AG09309 (cell line): ENCODE results near the gene PPP2R2D.

Source experiments
- DNase-seq: peaks from one replicate; pipeline ENCODE4 v3.0.0-alpha.2; 2010; ENCODE audit warnings: low read depth
- H3K4me3 ChIP-seq: 2 replicates; pipeline ENCODE4 v1.5.1; 2011; ENCODE audit warnings: mild to moderate bottlenecking, low read depth, low read length, moderate library complexity; ENCODE audit not compliant: control insufficient read depth
- CTCF ChIP-seq: IDR thresholded peaks from 2 replicates; pipeline ENCODE4 v1.5.1; 2011; ENCODE audit warnings: mild to moderate bottlenecking, low read depth, low read length, inconsistent platforms; ENCODE audit not compliant: insufficient read depth, control insufficient read depth; ENCODE audit errors: missing control alignments

PPP2R2D gene

GRCh38 chr10:131888186-131888604 lies 12.6 kb upstream of the PPP2R2D start:
- no peak for TF ChIP-seq CTCF
- DNase-seq = no peak
- H3K4me3 ChIP-seq = no peak overlapping the region

- H3K4me3 ChIP-seq = no peak overlapping the region
- no peak for TF ChIP-seq CTCF
- DNase-seq = no peak
These were observed 11.1 kb upstream of the PPP2R2D start for GRCh38 chr10:131889755-131890154.

- no peak for TF ChIP-seq CTCF
- no peak overlapping the region for H3K4me3 ChIP-seq
- DNase-seq = no peak
These were observed 10.3 kb upstream of the PPP2R2D start for GRCh38 chr10:131890276-131891195.

- no peak for TF ChIP-seq CTCF
- no peak overlapping the region for H3K4me3 ChIP-seq
- DNase-seq = no peak
These were observed 9.4 kb upstream of the PPP2R2D start for GRCh38 chr10:131891196-131891928.

- no peak overlapping the region for H3K4me3 ChIP-seq
- TF ChIP-seq CTCF = no peak
- DNase-seq = no peak
These were observed 8.6 kb upstream of the PPP2R2D start for GRCh38 chr10:131891929-131892805.

GRCh38 chr10:131892806-131893675 lies 7.8 kb upstream of the PPP2R2D start:
- no peak for DNase-seq
- H3K4me3 ChIP-seq = no peak overlapping the region
- no peak for TF ChIP-seq CTCF
